ENCODE measurements around the gene PELI2.

The PELI2 gene

GRCh38 chr14:56175773-56176172 is 57.6 kb downstream of the PELI2 start:
- DNase-seq = no peak

GRCh38 chr14:56176530-56176929 is 58.3 kb downstream of the PELI2 start:
- no peak for DNase-seq

- no peak for DNase-seq
These were observed 58.8 kb downstream of the PELI2 start for GRCh38 chr14:56177036-56177435.

- no peak for DNase-seq
These were observed 62.7 kb downstream of the PELI2 start for GRCh38 chr14:56180754-56181542.

- DNase-seq = no peak
These were observed 63.5 kb downstream of the PELI2 start for GRCh38 chr14:56181681-56182085.

GRCh38 chr14:56182410-56182809 is 64.2 kb downstream of the PELI2 start:
- DNase-seq = no peak

- no peak for DNase-seq
These were observed 65.5 kb downstream of the PELI2 start for GRCh38 chr14:56183631-56184157.

- DNase-seq = no peak
These were observed 67.8 kb downstream of the PELI2 start for GRCh38 chr14:56185992-56186391.

- no peak for DNase-seq
These were observed 69.5 kb downstream of the PELI2 start for GRCh38 chr14:56187736-56188135.

- no peak for DNase-seq
These were observed 71.1 kb downstream of the PELI2 start for GRCh38 chr14:56189307-56189706.

- no peak for DNase-seq
These were observed 75.1 kb downstream of the PELI2 start for GRCh38 chr14:56193347-56193746.

GRCh38 chr14:56194042-56194441 is 75.8 kb downstream of the PELI2 start:
- no peak for DNase-seq

- no peak for DNase-seq
These were observed 77.0 kb downstream of the PELI2 start for GRCh38 chr14:56195223-56195622.

- no peak for DNase-seq
These were observed 77.5 kb downstream of the PELI2 start for GRCh38 chr14:56195704-56196103.

GRCh38 chr14:56196274-56196673 is 78.1 kb downstream of the PELI2 start:
- no peak for DNase-seq

GRCh38 chr14:56197150-56197549 is 78.9 kb downstream of the PELI2 start:
- no peak for DNase-seq

- no peak for DNase-seq
These were observed 80.2 kb downstream of the PELI2 start for GRCh38 chr14:56198438-56198837.

GRCh38 chr14:56199095-56199981 is 81.1 kb downstream of the PELI2 start:
- DNase-seq = no peak

GRCh38 chr14:56199982-56200577 is 81.9 kb downstream of the PELI2 start:
- no peak for DNase-seq

GRCh38 chr14:56202256-56202655 is 84.0 kb downstream of the PELI2 start:
- no peak for DNase-seq

- no peak for DNase-seq
These were observed 87.7 kb downstream of the PELI2 start for GRCh38 chr14:56205881-56206280.

- no peak for DNase-seq
These were observed 88.4 kb downstream of the PELI2 start for GRCh38 chr14:56206596-56206995.

- no peak for DNase-seq
These were observed 89.5 kb downstream of the PELI2 start for GRCh38 chr14:56207626-56208292.

Measured in activated naive CD4-positive, alpha-beta T cell (primary cell).